GM19099 (cell line): ENCODE measurements around the gene TNFAIP3.

Experiments
- POLR2A ChIP-seq: IDR thresholded peaks from 3 replicates; pipeline ENCODE4 v1.6.1; 2011; ENCODE audit warnings: low read depth; ENCODE audit not compliant: insufficient read length; ENCODE audit errors: extremely low read depth

TNFAIP3 gene

GRCh38 chr6:137836788-137837187, 30.3 kb upstream of the TNFAIP3 start:
- no peak for TF ChIP-seq POLR2A

- TF ChIP-seq POLR2A = no peak
Observed at GRCh38 chr6:137839076-137839475, 28.0 kb upstream of the TNFAIP3 start.

- no peak for TF ChIP-seq POLR2A
Observed at GRCh38 chr6:137840252-137840651, 26.8 kb upstream of the TNFAIP3 start.

GRCh38 chr6:137843211-137843610, 23.8 kb upstream of the TNFAIP3 start:
- no peak for TF ChIP-seq POLR2A

- TF ChIP-seq POLR2A = no peak
Observed at GRCh38 chr6:137845460-137845859, 21.6 kb upstream of the TNFAIP3 start.

- no peak for TF ChIP-seq POLR2A
Observed at GRCh38 chr6:137846274-137846673, 20.8 kb upstream of the TNFAIP3 start.

GRCh38 chr6:137846772-137847313, 20.2 kb upstream of the TNFAIP3 start:
- no peak for TF ChIP-seq POLR2A

- TF ChIP-seq POLR2A = no peak
Observed at GRCh38 chr6:137847748-137848147, 19.3 kb upstream of the TNFAIP3 start.

- no peak for TF ChIP-seq POLR2A
Observed at GRCh38 chr6:137848672-137849071, 18.4 kb upstream of the TNFAIP3 start.

GRCh38 chr6:137849181-137849980, 17.7 kb upstream of the TNFAIP3 start:
- TF ChIP-seq POLR2A = no peak

GRCh38 chr6:137849981-137850714, 16.9 kb upstream of the TNFAIP3 start:
- no peak for TF ChIP-seq POLR2A

- no peak for TF ChIP-seq POLR2A
Observed at GRCh38 chr6:137850816-137851602, 16.1 kb upstream of the TNFAIP3 start.

GRCh38 chr6:137851669-137852068, 15.4 kb upstream of the TNFAIP3 start:
- TF ChIP-seq POLR2A = no peak

GRCh38 chr6:137852346-137852745, 14.7 kb upstream of the TNFAIP3 start:
- TF ChIP-seq POLR2A = no peak

GRCh38 chr6:137852811-137853210, 14.2 kb upstream of the TNFAIP3 start:
- no peak for TF ChIP-seq POLR2A
